WTC11 (cell line): ENCODE results near the gene IRF1. TPM values are rescaled to one million over a fixed set of nuclear protein-coding genes. Genes with fewer than 3 reads are reported as not detected.

ENCODE experiments used
- ATAC-seq: fragments of 200-7000 bp; cut with Tn5 transposase; 2 replicates; pipeline ENCODE4 v1.10.0; 2021; ENCODE audit warnings: mild to moderate bottlenecking, moderate library complexity
- CTCF ChIA-PET: fragments of 300-600 bp; sonication (Branson Sonifier 250); formaldehyde crosslinking; loops from one replicate; lab custom pipeline; 2021; ENCODE audit warnings: antibody characterized with exemption; lab: Charles Lee
- POLR2A ChIA-PET: fragments of 350-600 bp; sonication (Branson Sonifier 250); formaldehyde crosslinking; loops from one replicate; lab custom pipeline; 2021; ENCODE audit warnings: antibody characterized with exemption; lab: Charles Lee
- DNase-seq: peaks from one replicate; pipeline ENCODE4 v3.0.0; 2021; ENCODE audit warnings: low spot score
- H3K27ac Mint-ChIP-seq: 2 replicates; pipeline ENCODE4 v1.8.0; 2021; ENCODE audit warnings: mixed read lengths
- H3K27me3 Mint-ChIP-seq: 2 replicates; pipeline ENCODE4 v1.8.0; 2021; ENCODE audit warnings: low read depth, mild to moderate bottlenecking, moderate library complexity, mixed read lengths
- H3K36me3 Mint-ChIP-seq: 2 replicates; pipeline ENCODE4 v1.8.0; 2021; ENCODE audit warnings: mixed read lengths
- H3K4me1 Mint-ChIP-seq: 2 replicates; pipeline ENCODE4 v1.8.0; 2022; ENCODE audit warnings: mixed read lengths
- H3K4me3 Mint-ChIP-seq: 2 replicates; pipeline ENCODE4 v1.8.0; 2021; ENCODE audit warnings: mild to moderate bottlenecking, moderate library complexity, mixed read lengths
- H3K9me3 Mint-ChIP-seq: 2 replicates; pipeline ENCODE4 v1.8.0; 2021; ENCODE audit warnings: mixed read lengths
- CDX4 ChIP-seq: fragments of 250-450 bp; sonication (Bioruptor Pico); IDR thresholded peaks from 2 replicates; pipeline ENCODE4 v1.9.0; 2021; ENCODE audit warnings: moderate library complexity, mild to moderate bottlenecking, inconsistent platforms, borderline replicate concordance
- CREM ChIP-seq: sonication (generic); formaldehyde crosslinking; IDR thresholded peaks from 2 replicates; pipeline ENCODE4 v1.8.1; 2022; ENCODE audit warnings: mild to moderate bottlenecking, missing genetic modification reagents, moderate library complexity
- FOXK1 ChIP-seq: sonication (generic); formaldehyde crosslinking; IDR thresholded peaks from 2 replicates; pipeline ENCODE4 v1.8.0; 2022; ENCODE audit warnings: mild to moderate bottlenecking, moderate library complexity, missing genetic modification reagents
- FOXP4 ChIP-seq: sonication (generic); formaldehyde crosslinking; IDR thresholded peaks from 2 replicates; pipeline ENCODE4 v1.8.0; 2022; ENCODE audit warnings: mild to moderate bottlenecking, missing genetic modification reagents
- HMGA2 ChIP-seq: fragments of 250-450 bp; sonication (Bioruptor Pico); IDR thresholded peaks from 2 replicates; pipeline ENCODE4 v1.4.0; 2021; ENCODE audit warnings: mild to moderate bottlenecking, moderate library complexity
- HMGXB4 ChIP-seq: sonication (generic); formaldehyde crosslinking; IDR thresholded peaks from 2 replicates; pipeline ENCODE4 v1.8.1; 2023; ENCODE audit warnings: mild to moderate bottlenecking, moderate library complexity, missing genetic modification reagents
- JAZF1 ChIP-seq: fragments of 250-450 bp; sonication (Bioruptor Pico); IDR thresholded peaks from 2 replicates; pipeline ENCODE4 v1.9.0; 2021; ENCODE audit warnings: moderate library complexity, mild to moderate bottlenecking, inconsistent platforms
- OVOL2 ChIP-seq: fragments of 250-450 bp; sonication (Bioruptor Pico); IDR thresholded peaks from 2 replicates; pipeline ENCODE4 v1.9.0; 2021; ENCODE audit warnings: mild to moderate bottlenecking, borderline replicate concordance
- TCF7 ChIP-seq: sonication (generic); formaldehyde crosslinking; IDR thresholded peaks from 2 replicates; pipeline ENCODE4 v1.8.0; 2022; ENCODE audit warnings: mild to moderate bottlenecking, low read depth, missing genetic modification reagents, moderate library complexity
- TEAD4 ChIP-seq: sonication (generic); formaldehyde crosslinking; IDR thresholded peaks from 2 replicates; pipeline ENCODE4 v1.8.0; 2022; ENCODE audit warnings: mild to moderate bottlenecking, missing genetic modification reagents
- TP53 ChIP-seq: sonication (generic); formaldehyde crosslinking; IDR thresholded peaks from 2 replicates; pipeline ENCODE4 v1.8.1; 2023; ENCODE audit warnings: mild to moderate bottlenecking, missing genetic modification reagents
- ZNF219 ChIP-seq: sonication (generic); formaldehyde crosslinking; IDR thresholded peaks from 2 replicates; pipeline ENCODE4 v1.8.0; 2023; ENCODE audit warnings: missing genetic modification reagents, mild to moderate bottlenecking, borderline replicate concordance
- ZNF416 ChIP-seq: fragments of 250-450 bp; sonication (Bioruptor Pico); IDR thresholded peaks from 2 replicates; pipeline ENCODE4 v1.9.0; 2021; ENCODE audit warnings: mild to moderate bottlenecking, inconsistent platforms
- total RNA-seq: library from RNA; stranded (reverse); gene quantifications from 3 replicates; pipeline ENCODE4 v1.2.3, GENCODE V29; 2021
- TF ChIP-seq, protein P1 (sequence below): sonication (generic); formaldehyde crosslinking; IDR thresholded peaks from 2 replicates; pipeline ENCODE4 v1.8.1; 2022; ENCODE audit warnings: missing genetic modification reagents, borderline replicate concordance
- TF ChIP-seq, protein P2 (sequence below): fragments of 250-450 bp; sonication (Bioruptor Pico); IDR thresholded peaks from 2 replicates; pipeline ENCODE4 v1.9.0; 2021; ENCODE audit warnings: mild to moderate bottlenecking
- TF ChIP-seq, protein P3 (sequence below): sonication (generic); formaldehyde crosslinking; IDR thresholded peaks from 2 replicates; pipeline ENCODE4 v1.8.1; 2023; ENCODE audit warnings: mild to moderate bottlenecking, missing genetic modification reagents
- TF ChIP-seq, protein P4 (sequence below): sonication (generic); formaldehyde crosslinking; IDR thresholded peaks from 2 replicates; pipeline ENCODE4 v1.8.0; 2022; ENCODE audit warnings: mild to moderate bottlenecking, missing genetic modification reagents

Gene IRF1
- total RNA-seq, 1 experiment from 2014 or later = 8.8 TPM

- no peak overlapping the region for H3K4me3 Mint-ChIP-seq
- no peak for DNase-seq
- TF ChIP-seq, protein P1, sequence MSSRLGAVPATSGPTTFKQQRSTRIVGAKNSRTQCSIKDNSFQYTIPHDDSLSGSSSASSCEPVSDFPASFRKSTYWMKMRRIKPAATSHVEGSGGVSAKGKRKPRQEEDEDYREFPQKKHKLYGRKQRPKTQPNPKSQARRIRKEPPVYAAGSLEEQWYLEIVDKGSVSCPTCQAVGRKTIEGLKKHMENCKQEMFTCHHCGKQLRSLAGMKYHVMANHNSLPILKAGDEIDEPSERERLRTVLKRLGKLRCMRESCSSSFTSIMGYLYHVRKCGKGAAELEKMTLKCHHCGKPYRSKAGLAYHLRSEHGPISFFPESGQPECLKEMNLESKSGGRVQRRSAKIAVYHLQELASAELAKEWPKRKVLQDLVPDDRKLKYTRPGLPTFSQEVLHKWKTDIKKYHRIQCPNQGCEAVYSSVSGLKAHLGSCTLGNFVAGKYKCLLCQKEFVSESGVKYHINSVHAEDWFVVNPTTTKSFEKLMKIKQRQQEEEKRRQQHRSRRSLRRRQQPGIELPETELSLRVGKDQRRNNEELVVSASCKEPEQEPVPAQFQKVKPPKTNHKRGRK (CRISPR knock-in tag) = no peak
- TF ChIP-seq HMGXB4 (no peak), TEAD4 (CRISPR knock-in tag) (no peak), TCF7 (CRISPR knock-in tag) (no peak)
- CTCF ChIA-PET = interaction anchor here (0.8 to 4.7 kb wide), 5 partner anchors 12 to 54 kb away, joined by 3 to 21 read pairs (median 4); partner anchors contain the start of gene IRF1
- ATAC-seq = no peak
- H3K9me3 Mint-ChIP-seq = no peaks in the 10 kb centered on the region
- H3K4me1 Mint-ChIP-seq = peaks cover 10% of the 10 kb centered on the region
- H3K27me3 Mint-ChIP-seq = no peaks in the 10 kb centered on the region
- H3K36me3 Mint-ChIP-seq = peaks cover 5% of the 10 kb centered on the region; the same call in 1 of the 2 replicates
- POLR2A ChIA-PET = interaction anchor here (1.2 kb wide), 1 partner anchor 12 kb away, joined by 3 read pairs; no protein-coding TSS in a partner anchor
- H3K27ac Mint-ChIP-seq = no peak overlapping the region
Observed at GRCh38 chr5:132478366-132478871, 12.2 kb downstream of the IRF1 start.

DNA sequence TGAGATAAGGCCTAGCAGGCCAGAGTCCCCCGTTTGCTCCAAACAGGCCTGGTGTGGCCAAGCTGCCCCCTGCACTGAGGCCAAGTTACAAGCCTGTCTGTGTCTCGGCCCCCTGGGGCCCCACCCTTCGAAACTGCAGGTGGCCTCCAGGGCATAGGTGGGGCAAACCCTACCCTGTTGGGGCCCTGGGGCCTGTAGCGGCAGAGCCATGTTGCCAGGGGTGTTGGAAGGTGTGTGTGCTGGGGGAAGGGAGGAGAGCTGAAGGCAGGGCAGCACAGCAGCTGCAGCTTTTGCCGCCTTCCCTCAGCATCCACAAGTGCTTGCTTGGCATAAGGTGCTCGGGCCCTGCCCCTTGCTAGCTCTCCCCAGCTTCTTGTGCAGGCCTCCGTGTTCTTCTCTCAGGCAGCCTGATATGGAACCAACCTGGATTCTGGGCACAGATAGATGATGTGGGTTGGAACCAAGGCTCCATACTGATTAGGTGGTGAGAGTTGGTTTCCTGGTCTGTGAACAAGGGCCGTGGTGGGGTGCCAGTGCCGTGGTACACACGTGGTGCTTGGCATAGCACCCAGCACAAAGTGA is 12.7 kb downstream of the IRF1 start:
- no peak for DNase-seq
- Mint-ChIP-seq H3K27ac (no peak overlapping the region), H3K9me3 (no peaks in the 10 kb centered on the region), H3K4me3 (no peak overlapping the region), H3K36me3 (peaks cover 3% of the 10 kb centered on the region; the same call in 1 of the 2 replicates), H3K27me3 (no peaks in the 10 kb centered on the region), H3K4me1 (peaks cover 10% of the 10 kb centered on the region)
- POLR2A ChIA-PET = interaction anchor here (1.2 kb wide), 2 partner anchors 12 to 91 kb away, joined by 3 read pairs; no protein-coding TSS in a partner anchor
- ATAC-seq = no peak
- CTCF ChIA-PET = interaction anchor here (0.8 to 4.7 kb wide), 5 partner anchors 13 to 53 kb away, joined by 3 to 21 read pairs (median 4); partner anchors contain the start of gene IRF1
- TF ChIP-seq, protein P2, sequence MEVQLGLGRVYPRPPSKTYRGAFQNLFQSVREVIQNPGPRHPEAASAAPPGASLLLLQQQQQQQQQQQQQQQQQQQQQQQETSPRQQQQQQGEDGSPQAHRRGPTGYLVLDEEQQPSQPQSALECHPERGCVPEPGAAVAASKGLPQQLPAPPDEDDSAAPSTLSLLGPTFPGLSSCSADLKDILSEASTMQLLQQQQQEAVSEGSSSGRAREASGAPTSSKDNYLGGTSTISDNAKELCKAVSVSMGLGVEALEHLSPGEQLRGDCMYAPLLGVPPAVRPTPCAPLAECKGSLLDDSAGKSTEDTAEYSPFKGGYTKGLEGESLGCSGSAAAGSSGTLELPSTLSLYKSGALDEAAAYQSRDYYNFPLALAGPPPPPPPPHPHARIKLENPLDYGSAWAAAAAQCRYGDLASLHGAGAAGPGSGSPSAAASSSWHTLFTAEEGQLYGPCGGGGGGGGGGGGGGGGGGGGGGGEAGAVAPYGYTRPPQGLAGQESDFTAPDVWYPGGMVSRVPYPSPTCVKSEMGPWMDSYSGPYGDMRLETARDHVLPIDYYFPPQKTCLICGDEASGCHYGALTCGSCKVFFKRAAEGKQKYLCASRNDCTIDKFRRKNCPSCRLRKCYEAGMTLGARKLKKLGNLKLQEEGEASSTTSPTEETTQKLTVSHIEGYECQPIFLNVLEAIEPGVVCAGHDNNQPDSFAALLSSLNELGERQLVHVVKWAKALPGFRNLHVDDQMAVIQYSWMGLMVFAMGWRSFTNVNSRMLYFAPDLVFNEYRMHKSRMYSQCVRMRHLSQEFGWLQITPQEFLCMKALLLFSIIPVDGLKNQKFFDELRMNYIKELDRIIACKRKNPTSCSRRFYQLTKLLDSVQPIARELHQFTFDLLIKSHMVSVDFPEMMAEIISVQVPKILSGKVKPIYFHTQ = no peak
- TF ChIP-seq, protein P3, sequence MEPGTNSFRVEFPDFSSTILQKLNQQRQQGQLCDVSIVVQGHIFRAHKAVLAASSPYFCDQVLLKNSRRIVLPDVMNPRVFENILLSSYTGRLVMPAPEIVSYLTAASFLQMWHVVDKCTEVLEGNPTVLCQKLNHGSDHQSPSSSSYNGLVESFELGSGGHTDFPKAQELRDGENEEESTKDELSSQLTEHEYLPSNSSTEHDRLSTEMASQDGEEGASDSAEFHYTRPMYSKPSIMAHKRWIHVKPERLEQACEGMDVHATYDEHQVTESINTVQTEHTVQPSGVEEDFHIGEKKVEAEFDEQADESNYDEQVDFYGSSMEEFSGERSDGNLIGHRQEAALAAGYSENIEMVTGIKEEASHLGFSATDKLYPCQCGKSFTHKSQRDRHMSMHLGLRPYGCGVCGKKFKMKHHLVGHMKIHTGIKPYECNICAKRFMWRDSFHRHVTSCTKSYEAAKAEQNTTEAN (CRISPR knock-in tag) = no peak
- TF ChIP-seq CREM (CRISPR knock-in tag) (no peak), FOXK1 (no peak), JAZF1 (CRISPR knock-in tag) (no peak), HMGA2 (CRISPR knock-in tag) (no peak), CDX4 (CRISPR knock-in tag) (no peak), OVOL2 (no peak), FOXP4 (no peak), ZNF219 (CRISPR knock-in tag) (no peak), TP53 (CRISPR knock-in tag) (no peak), ZNF416 (CRISPR knock-in tag) (no peak)
- TF ChIP-seq, protein P4, sequence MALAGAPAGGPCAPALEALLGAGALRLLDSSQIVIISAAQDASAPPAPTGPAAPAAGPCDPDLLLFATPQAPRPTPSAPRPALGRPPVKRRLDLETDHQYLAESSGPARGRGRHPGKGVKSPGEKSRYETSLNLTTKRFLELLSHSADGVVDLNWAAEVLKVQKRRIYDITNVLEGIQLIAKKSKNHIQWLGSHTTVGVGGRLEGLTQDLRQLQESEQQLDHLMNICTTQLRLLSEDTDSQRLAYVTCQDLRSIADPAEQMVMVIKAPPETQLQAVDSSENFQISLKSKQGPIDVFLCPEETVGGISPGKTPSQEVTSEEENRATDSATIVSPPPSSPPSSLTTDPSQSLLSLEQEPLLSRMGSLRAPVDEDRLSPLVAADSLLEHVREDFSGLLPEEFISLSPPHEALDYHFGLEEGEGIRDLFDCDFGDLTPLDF (CRISPR knock-in tag) = no peak
